ENCODE measurements around the gene EHBP1. TPM values are rescaled to one million over a fixed set of nuclear protein-coding genes. Genes with fewer than 3 reads are reported as not detected.

EHBP1 gene
- total RNA-seq, 2 donors from 2014 or later: 34.6 to 49.8 TPM

GRCh38 chr2:62928015-62928414, 222.5 kb downstream of the EHBP1 start:
- no peak overlapping the region for H3K4me3 Mint-ChIP-seq
- H3K9ac ChIP-seq (ENCODE audit: extremely low read depth, low read length, poor library complexity, severe bottlenecking): no peak overlapping the region
- peaks cover 16% of the 10 kb centered on the region for H3K9me3 ChIP-seq (ENCODE audit: control insufficient read depth, low read length)
- H3K27me3 ChIP-seq (ENCODE audit: control insufficient read depth, insufficient read depth, low read length, poor library complexity, severe bottlenecking): no peaks in the 10 kb centered on the region
- H3K27me3 Mint-ChIP-seq (ENCODE audit: insufficient read depth): no peaks in the 10 kb centered on the region
- H3K36me3 ChIP-seq (ENCODE audit: control insufficient read depth, insufficient read depth, low read length): no peaks in the 10 kb centered on the region
- WGBS, 2 experiments (ENCODE audit: insufficient coverage in 1 of 2, insufficient read length in 1 of 2): 96 to 100% methylated on average over 1 to 2 of the region's 2 CpGs
- no peak for TF ChIP-seq CTCF (conservative IDR thresholded peaks at IDR 0.05)
- no peaks in the 10 kb centered on the region for H3K4me1 Mint-ChIP-seq
- H3K9me3 Mint-ChIP-seq: peaks cover 28% of the 10 kb centered on the region
- H3K36me3 Mint-ChIP-seq (ENCODE audit: low read depth): peaks cover 15% of the 10 kb centered on the region
- H3K4me1 ChIP-seq (ENCODE audit: control insufficient read depth, insufficient read depth, low read length): no peaks in the 10 kb centered on the region
- no peak overlapping the region for H3K27ac ChIP-seq (ENCODE audit: low read depth, low read length)
- no peak for DNase-seq
- no peak overlapping the region for H3K27ac Mint-ChIP-seq
- no peak overlapping the region for H3K4me3 ChIP-seq (ENCODE audit: low read length)

GRCh38 chr2:62931536-62931935, 226.0 kb downstream of the EHBP1 start:
- no peak for DNase-seq
- no peak for TF ChIP-seq CTCF (conservative IDR thresholded peaks at IDR 0.05)
- Histone ChIP-seq H3K27me3 (ENCODE audit: control insufficient read depth, insufficient read depth, low read length, poor library complexity, severe bottlenecking) (no peaks in the 10 kb centered on the region), H3K36me3 (ENCODE audit: control insufficient read depth, insufficient read depth, low read length) (no peaks in the 10 kb centered on the region), H3K9ac (ENCODE audit: extremely low read depth, low read length, poor library complexity, severe bottlenecking) (no peak overlapping the region), H3K4me3 (ENCODE audit: low read length) (no peak overlapping the region), H3K4me1 (ENCODE audit: control insufficient read depth, insufficient read depth, low read length) (no peaks in the 10 kb centered on the region), H3K27ac (ENCODE audit: low read depth, low read length) (no peak overlapping the region), H3K9me3 (ENCODE audit: control insufficient read depth, low read length) (no peaks in the 10 kb centered on the region)
- H3K4me1 Mint-ChIP-seq: no peaks in the 10 kb centered on the region
- H3K36me3 Mint-ChIP-seq (ENCODE audit: low read depth): no peaks in the 10 kb centered on the region
- H3K4me3 Mint-ChIP-seq: no peak overlapping the region
- no peaks in the 10 kb centered on the region for H3K27me3 Mint-ChIP-seq (ENCODE audit: insufficient read depth)
- H3K27ac Mint-ChIP-seq: no peak overlapping the region
- WGBS, 2 experiments (ENCODE audit: insufficient coverage in 1 of 2, insufficient read length in 1 of 2): 89 to 100% methylated on average over 1 to 3 of the region's 3 CpGs
- no peaks in the 10 kb centered on the region for H3K9me3 Mint-ChIP-seq

- Histone ChIP-seq H3K27ac (ENCODE audit: low read depth, low read length) (no peak overlapping the region), H3K4me3 (ENCODE audit: low read length) (no peak overlapping the region), H3K9me3 (ENCODE audit: control insufficient read depth, low read length) (no peaks in the 10 kb centered on the region), H3K36me3 (ENCODE audit: control insufficient read depth, insufficient read depth, low read length) (no peaks in the 10 kb centered on the region), H3K27me3 (ENCODE audit: control insufficient read depth, insufficient read depth, low read length, poor library complexity, severe bottlenecking) (no peaks in the 10 kb centered on the region), H3K4me1 (ENCODE audit: control insufficient read depth, insufficient read depth, low read length) (no peaks in the 10 kb centered on the region), H3K9ac (ENCODE audit: extremely low read depth, low read length, poor library complexity, severe bottlenecking) (no peak overlapping the region)
- TF ChIP-seq CTCF (conservative IDR thresholded peaks at IDR 0.05): no peak
- H3K36me3 Mint-ChIP-seq (ENCODE audit: low read depth): no peaks in the 10 kb centered on the region
- no peaks in the 10 kb centered on the region for H3K4me1 Mint-ChIP-seq
- no peak overlapping the region for H3K27ac Mint-ChIP-seq
- no peaks in the 10 kb centered on the region for H3K9me3 Mint-ChIP-seq
- WGBS, 2 experiments (ENCODE audit: insufficient coverage in 1 of 2, insufficient read length in 1 of 2): 93% methylated on average over 1 of the region's 2 CpGs; no CpG with 5 or more reads in 1 of the 2 experiments
- no peak overlapping the region for H3K4me3 Mint-ChIP-seq
- no peak for DNase-seq
- no peaks in the 10 kb centered on the region for H3K27me3 Mint-ChIP-seq (ENCODE audit: insufficient read depth)
Measured at GRCh38 chr2:62933398-62933917, 227.9 kb downstream of the EHBP1 start.

Data from endodermal cell (in vitro differentiated cells).